ENCODE measurements around the gene COPS3. TPM values are rescaled to one million over a fixed set of nuclear protein-coding genes. Genes with fewer than 3 reads are reported as not detected.

Gene COPS3
- 122 and 131 TPM in 2 replicates for total RNA-seq

DNA sequence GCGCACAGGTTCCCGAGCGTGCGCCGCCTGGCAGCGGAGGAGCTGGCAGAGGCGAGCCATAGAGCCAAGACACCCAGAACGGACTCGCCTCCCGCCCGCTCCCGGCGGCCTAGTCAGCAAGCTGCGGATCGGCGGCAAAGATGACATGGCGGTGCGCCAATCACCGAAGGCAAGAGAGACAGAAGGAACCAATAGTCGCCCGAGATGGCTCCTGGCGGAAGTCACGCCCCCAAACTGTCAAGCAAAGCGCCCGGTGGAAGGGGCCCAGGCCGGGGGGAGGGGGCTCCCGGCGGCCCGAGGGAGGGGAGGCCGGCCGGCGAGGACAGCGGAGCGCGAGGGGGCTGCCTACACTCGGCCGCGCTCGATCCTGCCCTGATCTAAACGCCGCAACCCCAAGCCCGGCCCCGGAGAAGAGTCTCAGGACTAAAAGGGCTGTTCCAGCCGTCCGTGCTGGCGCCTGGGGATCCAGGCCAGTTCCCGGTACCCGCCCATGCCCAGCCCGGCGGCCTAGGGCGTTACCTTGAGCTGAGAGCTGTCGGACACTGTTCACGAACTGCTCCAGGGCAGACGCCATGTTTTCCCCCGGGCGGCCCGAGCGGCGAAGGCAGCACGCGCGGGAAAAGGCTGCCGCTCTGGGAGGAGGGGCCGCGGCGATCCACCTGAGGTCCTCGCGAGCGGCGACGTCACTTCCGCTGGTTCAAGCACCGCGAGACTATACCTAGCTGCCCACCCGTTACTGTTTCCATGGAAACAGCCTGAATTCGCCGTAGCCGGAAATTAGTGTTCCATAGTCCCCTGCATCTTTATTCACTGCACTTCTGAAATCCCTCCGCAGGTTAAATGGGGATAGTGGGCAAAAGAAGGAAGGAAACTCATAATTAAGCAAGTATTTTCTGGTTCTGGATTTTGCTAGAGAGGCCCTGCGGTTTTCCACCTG lies at the start of gene COPS3:
TSS of gene COPS3 (minus strand) at position 634 of the 937 bp plus-strand sequence. CDS start at position 574, 60 bp downstream.
- peak within 1 kb of the TSS; percentile 94 for H3K27ac Mint-ChIP-seq
- peak within 1 kb of the TSS; percentile 91 for H3K4me3 Mint-ChIP-seq
- H3K4me1 Mint-ChIP-seq (ENCODE audit: low read depth): peaks cover 36% of the 10 kb centered on the region
- H3K9me3 Mint-ChIP-seq: no peaks in the 10 kb centered on the region
- peak; percentile 95 for DNase-seq (ENCODE audit: low spot score)
- intact Hi-C loops (cut with micrococcal nuclease): loop anchor here (1.0 to 5.0 kb wide), 8 partner anchors 19 to 310 kb away; partner anchors contain the start of genes FLCN, MED9 and PEMT
- peaks cover 11% of the 10 kb centered on the region for H3K36me3 Mint-ChIP-seq (ENCODE audit: low read depth)
- H3K27me3 Mint-ChIP-seq (ENCODE audit: insufficient read depth): no peaks in the 10 kb centered on the region

DNA sequence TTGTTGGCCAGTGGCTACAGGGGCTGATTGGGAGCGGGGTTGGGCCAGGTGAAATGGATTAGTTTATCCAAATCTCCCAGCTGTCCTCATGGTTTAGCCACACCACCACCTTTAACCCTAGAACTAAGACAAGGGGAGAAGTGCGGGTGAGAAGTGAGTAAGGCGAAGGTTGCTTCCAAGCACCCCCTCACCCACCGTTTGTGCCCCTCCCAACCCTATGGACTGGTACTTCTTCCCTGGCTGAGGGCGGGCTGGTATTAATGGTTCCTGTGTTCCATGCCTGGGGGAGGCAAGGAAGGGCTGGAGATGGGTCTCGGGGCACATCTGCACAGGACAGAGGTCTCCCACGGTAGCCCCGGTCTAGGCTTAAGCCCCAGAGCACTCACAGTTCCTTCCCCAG lies 47.2 kb upstream of the COPS3 start:
- Mint-ChIP-seq H3K9me3 (no peaks in the 10 kb centered on the region), H3K27ac (no peak overlapping the region), H3K4me3 (no peak overlapping the region), H3K36me3 (ENCODE audit: low read depth) (no peaks in the 10 kb centered on the region), H3K27me3 (ENCODE audit: insufficient read depth) (no peaks in the 10 kb centered on the region), H3K4me1 (ENCODE audit: low read depth) (no peaks in the 10 kb centered on the region)
- no peak for DNase-seq (ENCODE audit: low spot score)
- intact Hi-C loops (cut with micrococcal nuclease): no loop called here

DNA sequence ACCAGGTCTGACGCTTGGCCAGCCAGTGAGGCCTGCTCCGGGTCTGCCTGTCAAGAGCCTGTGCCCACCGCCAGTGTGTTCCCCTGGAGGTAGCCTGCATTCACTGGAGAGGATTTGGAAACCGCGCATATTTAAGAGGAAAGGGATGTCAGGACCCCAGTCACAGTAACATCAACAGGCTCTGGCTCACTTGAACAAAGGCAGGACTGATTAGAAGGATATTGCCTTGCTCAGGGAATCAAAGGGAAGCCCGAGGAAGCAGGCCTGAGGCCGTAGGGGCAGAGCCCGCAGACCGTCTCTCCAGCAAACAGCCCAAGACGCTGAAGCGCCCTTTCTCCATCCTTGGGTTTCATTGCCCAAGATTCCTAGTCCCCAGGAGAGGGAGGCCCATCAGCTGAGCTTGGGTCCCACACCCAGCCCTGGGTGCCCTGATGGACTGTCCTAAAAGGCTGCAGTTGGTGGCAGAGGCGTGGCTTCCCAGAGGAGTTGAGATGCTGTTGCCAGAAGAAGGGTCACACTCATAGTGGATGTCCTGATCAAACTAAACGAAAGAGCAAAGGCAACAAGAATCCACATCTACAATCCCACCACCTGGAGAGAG lies 45.3 kb upstream of the COPS3 start:
- no peaks in the 10 kb centered on the region for H3K36me3 Mint-ChIP-seq (ENCODE audit: low read depth)
- H3K4me1 Mint-ChIP-seq (ENCODE audit: low read depth): no peaks in the 10 kb centered on the region

DNA sequence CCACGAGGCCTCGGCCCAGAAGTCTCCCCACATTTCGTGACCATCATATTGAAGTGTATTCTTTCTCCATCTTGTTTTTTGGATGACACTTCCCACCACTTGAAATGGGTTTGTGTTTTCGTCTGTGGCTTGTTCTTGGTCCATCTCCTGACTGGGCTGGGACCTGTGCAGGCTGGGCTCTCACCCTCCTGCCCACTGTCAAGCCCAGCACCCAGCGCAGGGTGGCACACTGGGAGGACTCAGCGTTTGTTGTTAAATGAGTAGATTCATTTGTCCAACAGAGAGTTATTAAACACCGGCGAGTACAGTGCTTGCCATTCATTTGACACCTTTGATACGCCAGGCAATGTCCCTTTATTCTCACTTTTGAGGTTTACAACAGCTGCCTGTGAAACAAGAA lies 44.8 kb upstream of the COPS3 start:
- no peaks in the 10 kb centered on the region for H3K27me3 Mint-ChIP-seq (ENCODE audit: insufficient read depth)
- H3K27ac Mint-ChIP-seq: no peak overlapping the region
- intact Hi-C loops (cut with micrococcal nuclease): no loop called here
- H3K36me3 Mint-ChIP-seq (ENCODE audit: low read depth): no peaks in the 10 kb centered on the region
- DNase-seq (ENCODE audit: low spot score): no peak
- H3K9me3 Mint-ChIP-seq: no peaks in the 10 kb centered on the region
- H3K4me3 Mint-ChIP-seq: no peak overlapping the region
- no peaks in the 10 kb centered on the region for H3K4me1 Mint-ChIP-seq (ENCODE audit: low read depth)

More for the DNA sequence above, 45.3 kb upstream of the COPS3 start:
- Mint-ChIP-seq H3K4me3 (no peak overlapping the region), H3K9me3 (no peaks in the 10 kb centered on the region), H3K27ac (no peak overlapping the region), H3K27me3 (ENCODE audit: insufficient read depth) (no peaks in the 10 kb centered on the region)
- no peak for DNase-seq (ENCODE audit: low spot score)
- intact Hi-C loops (cut with micrococcal nuclease): no loop called here

DNA sequence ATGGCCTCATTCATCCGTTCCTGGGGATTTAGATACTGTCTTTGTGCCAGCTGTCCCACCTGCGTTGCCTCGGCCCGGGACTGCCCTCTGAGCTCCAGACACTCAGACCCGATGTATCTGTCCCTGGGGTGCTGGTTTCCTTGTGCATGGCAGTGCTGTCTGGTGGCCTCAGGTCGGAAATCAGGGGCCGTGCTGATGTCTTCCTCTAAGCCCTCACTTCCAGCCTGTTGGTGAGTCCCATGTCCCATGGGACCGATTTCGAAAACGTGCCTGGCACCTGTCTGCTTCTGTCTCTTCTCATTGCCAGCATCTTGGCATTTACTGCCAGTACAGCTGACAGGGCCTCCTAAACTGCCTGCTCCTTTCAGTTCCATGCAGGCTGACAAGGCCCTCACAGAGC lies 44.2 kb upstream of the COPS3 start:
- no peaks in the 10 kb centered on the region for H3K36me3 Mint-ChIP-seq (ENCODE audit: low read depth)
- no peaks in the 10 kb centered on the region for H3K9me3 Mint-ChIP-seq
- H3K27me3 Mint-ChIP-seq (ENCODE audit: insufficient read depth): no peaks in the 10 kb centered on the region
- DNase-seq (ENCODE audit: low spot score): no peak
- H3K4me1 Mint-ChIP-seq (ENCODE audit: low read depth): no peaks in the 10 kb centered on the region
- intact Hi-C loops (cut with micrococcal nuclease): no loop called here
- H3K4me3 Mint-ChIP-seq: no peak overlapping the region
- no peak overlapping the region for H3K27ac Mint-ChIP-seq

DNA sequence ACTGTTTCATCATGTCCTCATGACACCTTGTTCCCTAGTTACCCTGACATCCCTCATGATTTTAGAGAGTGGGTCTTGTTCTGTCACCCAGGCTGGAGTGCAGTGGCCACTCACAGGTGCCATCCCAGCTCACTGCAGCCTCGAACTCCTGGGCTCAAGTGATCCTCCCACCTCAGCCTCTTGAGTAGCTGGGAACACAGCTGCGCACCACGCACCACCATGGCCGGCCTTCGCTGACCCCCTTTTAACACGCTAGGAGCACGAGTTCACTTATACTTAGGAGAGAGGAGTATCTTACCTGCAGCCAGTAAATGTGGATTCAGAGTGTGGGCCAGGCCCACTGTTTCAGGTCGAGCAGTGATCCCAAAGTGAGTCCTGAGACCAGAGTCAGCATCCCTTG lies 43.6 kb upstream of the COPS3 start:
- no peak for DNase-seq (ENCODE audit: low spot score)
- no peak overlapping the region for H3K4me3 Mint-ChIP-seq
- no peaks in the 10 kb centered on the region for H3K36me3 Mint-ChIP-seq (ENCODE audit: low read depth)
- H3K27me3 Mint-ChIP-seq (ENCODE audit: insufficient read depth): no peaks in the 10 kb centered on the region
- intact Hi-C loops (cut with micrococcal nuclease): no loop called here
- H3K4me1 Mint-ChIP-seq (ENCODE audit: low read depth): no peaks in the 10 kb centered on the region
- no peaks in the 10 kb centered on the region for H3K9me3 Mint-ChIP-seq
- H3K27ac Mint-ChIP-seq: no peak overlapping the region

DNA sequence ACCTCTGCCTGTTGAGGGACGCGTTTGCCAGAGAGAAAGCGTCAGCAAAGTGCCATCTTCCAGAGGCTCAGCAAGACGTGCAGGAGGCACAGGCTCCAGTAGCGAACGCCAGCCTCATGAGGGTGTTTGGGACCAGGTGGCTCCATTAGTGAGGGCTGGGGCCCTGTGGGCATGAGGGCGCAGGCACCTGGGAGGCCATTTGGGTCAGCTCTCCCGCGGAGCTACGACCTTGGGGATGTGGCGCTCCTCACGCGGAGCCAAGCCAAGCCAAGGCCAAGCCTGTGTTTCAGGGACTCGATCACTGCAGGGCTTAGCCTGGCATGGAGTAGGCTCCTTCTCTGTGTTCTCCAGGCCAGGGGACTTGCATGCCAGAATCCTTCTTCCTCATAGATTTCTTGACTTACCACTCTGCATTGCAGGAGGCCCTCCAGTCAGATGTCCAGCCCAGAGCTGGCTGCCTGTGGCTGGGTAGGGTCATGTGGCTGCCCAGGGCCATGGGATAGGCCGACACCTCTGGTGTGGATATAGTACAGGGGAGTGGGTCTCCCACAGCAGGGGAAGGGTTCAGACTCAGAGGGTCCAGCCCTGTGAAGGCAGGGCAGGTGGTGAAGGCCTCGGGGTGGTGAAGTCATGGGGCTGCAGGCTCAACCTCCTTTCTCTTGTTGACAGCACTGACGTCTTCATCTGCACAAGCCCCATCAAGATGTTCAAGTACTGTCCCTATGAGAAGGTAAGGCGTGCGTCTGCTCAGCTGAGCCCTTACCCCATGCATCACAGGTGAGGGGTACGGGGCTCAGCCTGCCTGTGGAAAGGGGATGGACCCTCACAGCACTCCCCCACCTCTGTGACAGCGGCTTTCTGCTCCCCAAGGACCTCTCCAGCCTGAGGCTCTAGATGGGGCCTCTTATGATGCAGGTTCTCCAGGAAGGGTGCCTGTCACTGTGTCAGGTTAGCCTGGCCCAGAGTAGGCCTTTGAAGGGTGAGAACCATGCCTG lies 41.8 kb upstream of the COPS3 start:
- H3K4me3 Mint-ChIP-seq: no peak overlapping the region

DNA sequence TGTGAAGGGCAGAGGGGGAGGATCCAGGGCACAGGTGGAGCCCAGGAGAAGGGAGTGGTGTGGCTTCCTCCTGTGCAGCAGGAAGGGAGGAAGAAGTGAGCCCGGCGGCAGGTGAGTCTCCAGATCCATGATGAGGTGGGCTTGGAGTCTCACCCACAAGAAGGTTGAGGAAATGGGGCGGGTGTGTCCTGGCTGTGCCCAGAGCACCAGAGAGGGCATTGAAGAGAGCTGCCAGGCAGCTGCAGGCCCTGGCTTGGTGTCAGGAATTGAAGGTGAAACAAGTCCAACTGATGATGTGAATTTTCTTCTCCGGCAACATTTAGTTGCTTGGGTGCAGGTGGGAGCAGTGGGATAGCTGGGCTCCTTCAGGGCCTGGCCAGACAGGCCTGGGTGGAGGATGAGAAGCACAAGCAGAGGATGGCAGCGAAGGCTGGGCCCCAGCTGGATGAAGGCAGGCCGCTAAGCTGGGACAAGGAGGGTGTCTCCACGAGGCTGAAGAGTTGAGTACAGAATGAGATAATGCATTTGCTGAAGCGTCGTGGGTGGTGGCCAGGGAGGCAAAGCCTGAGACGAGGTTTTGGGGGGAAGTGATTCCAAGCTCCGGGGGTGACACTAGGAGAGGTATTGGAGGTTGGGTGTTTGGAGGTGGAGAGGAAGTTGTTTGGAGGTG lies 40.4 kb upstream of the COPS3 start:
- DNase-seq (ENCODE audit: low spot score): no peak
- intact Hi-C loops (cut with micrococcal nuclease): no loop called here
- Mint-ChIP-seq H3K27me3 (ENCODE audit: insufficient read depth) (no peaks in the 10 kb centered on the region), H3K9me3 (no peaks in the 10 kb centered on the region), H3K36me3 (ENCODE audit: low read depth) (no peaks in the 10 kb centered on the region), H3K4me3 (no peak overlapping the region), H3K27ac (no peak overlapping the region), H3K4me1 (ENCODE audit: low read depth) (no peaks in the 10 kb centered on the region)

More for the DNA sequence above, 41.8 kb upstream of the COPS3 start:
- no peaks in the 10 kb centered on the region for H3K27me3 Mint-ChIP-seq (ENCODE audit: insufficient read depth)
- DNase-seq (ENCODE audit: low spot score): no peak
- intact Hi-C loops (cut with micrococcal nuclease): no loop called here
- no peaks in the 10 kb centered on the region for H3K4me1 Mint-ChIP-seq (ENCODE audit: low read depth)
- H3K27ac Mint-ChIP-seq: no peak overlapping the region
- H3K36me3 Mint-ChIP-seq (ENCODE audit: low read depth): no peaks in the 10 kb centered on the region
- H3K9me3 Mint-ChIP-seq: no peaks in the 10 kb centered on the region

DNA sequence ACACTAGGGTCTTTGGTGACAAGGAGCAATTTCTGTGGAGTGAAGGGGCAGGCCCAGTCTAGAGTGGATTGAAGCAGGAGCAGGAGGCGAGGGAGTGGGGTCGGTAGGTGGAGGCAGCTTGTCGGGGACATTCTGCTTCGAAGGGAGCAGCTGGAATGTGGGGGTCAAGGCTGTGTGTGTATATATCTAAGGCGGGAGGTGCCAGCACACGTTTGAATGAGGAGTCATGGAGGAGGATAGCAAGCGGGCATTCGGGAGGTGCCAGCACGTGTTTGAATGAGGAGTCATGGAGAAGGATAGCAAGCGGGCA lies 39.8 kb upstream of the COPS3 start:
- DNase-seq (ENCODE audit: low spot score): no peak
- Mint-ChIP-seq H3K36me3 (ENCODE audit: low read depth) (no peaks in the 10 kb centered on the region), H3K4me1 (ENCODE audit: low read depth) (no peaks in the 10 kb centered on the region), H3K27me3 (ENCODE audit: insufficient read depth) (no peaks in the 10 kb centered on the region), H3K27ac (no peak overlapping the region), H3K9me3 (no peaks in the 10 kb centered on the region), H3K4me3 (no peak overlapping the region)
- intact Hi-C loops (cut with micrococcal nuclease): no loop called here

DNA sequence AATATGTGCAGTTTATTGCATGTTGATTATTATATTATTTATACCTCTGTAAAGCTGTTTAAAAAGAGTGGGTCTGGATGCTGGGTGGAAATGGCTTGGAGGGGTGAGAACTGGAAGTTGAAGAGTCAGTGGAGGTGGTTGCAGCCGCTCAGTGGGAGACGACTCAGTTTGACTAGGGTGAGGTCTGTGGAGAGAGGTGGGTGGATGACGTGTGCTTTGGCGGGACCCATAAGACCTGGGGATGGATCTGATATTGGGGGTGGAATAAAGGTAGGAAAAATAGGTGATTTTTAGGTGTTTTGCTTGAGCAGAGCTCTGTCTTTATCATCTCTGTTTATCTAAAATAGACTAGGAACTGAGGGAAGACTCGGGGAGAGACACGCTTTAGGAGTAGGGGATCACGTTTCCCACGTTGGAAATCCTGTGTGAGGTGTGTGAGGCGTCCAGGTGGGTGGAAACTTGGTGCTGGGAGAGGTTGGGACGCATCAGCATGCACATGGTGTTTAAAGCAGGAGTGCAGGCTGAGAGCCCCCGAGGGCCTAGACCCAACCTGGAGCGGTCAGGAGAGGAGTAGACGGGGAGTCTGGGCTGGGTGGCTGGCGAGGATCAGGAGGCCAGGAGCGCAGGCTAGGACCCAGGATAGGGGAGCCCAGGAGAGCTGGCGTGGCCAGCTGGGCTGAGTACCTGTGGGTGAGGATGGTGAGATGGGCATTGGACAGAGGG lies 39.3 kb upstream of the COPS3 start:
- no peak for DNase-seq (ENCODE audit: low spot score)
- no peaks in the 10 kb centered on the region for H3K36me3 Mint-ChIP-seq (ENCODE audit: low read depth)
- intact Hi-C loops (cut with micrococcal nuclease): no loop called here
- no peak overlapping the region for H3K27ac Mint-ChIP-seq
- no peaks in the 10 kb centered on the region for H3K4me1 Mint-ChIP-seq (ENCODE audit: low read depth)
- no peaks in the 10 kb centered on the region for H3K9me3 Mint-ChIP-seq
- H3K27me3 Mint-ChIP-seq (ENCODE audit: insufficient read depth): no peaks in the 10 kb centered on the region
- H3K4me3 Mint-ChIP-seq: no peak overlapping the region

DNA sequence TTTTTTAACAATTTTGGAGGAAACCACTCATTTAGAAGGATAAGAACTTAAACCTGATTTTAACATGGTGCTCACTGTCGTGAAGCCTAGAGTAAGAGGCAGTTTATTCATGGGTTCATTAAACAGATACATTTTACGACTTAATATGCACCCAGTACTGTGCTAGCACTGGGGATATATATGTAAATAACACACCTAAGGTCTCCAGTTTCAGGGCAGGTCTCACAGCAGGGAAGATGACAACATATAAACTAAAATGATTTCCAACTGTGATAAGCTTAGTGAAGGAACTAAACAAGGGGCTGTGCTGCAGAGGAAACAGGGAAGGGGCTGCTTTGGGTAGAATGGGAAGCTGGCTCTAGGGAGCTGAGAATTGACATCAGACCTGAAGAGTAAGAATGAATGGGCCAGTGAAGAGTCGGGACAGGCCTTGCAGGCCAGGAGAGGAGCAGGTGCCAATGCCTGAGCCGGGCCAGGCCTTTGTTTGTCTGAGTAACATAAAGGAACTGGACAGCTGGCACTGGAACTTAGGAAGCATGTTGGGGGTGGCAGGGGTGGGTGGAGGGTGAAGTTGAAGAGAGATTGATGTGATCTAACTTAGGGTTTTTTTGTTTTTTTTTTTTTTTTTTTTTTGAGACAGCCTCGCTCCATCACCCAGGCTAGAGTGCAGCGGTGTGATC lies 34.2 kb upstream of the COPS3 start:
- Mint-ChIP-seq H3K9me3 (no peaks in the 10 kb centered on the region), H3K4me3 (no peak overlapping the region), H3K4me1 (ENCODE audit: low read depth) (peaks cover 6% of the 10 kb centered on the region), H3K27me3 (ENCODE audit: insufficient read depth) (no peaks in the 10 kb centered on the region), H3K36me3 (ENCODE audit: low read depth) (peaks cover 3% of the 10 kb centered on the region), H3K27ac (peak overlapping the region; percentile 36)
- DNase-seq (ENCODE audit: low spot score): no peak
- intact Hi-C loops (cut with micrococcal nuclease): no loop called here

All from activated T-helper 1 cell treated with anti-CD3 and anti-CD28 coated beads, Interleukin-12 subunit alpha, Interleukin-12 subunit beta, Interleukin-2, Interleukin-4 antibody, amounts not matched to agents 30 ng/mL and 10 ng/mL and 1 ng/mL, durations not matched to agents 14 hours and 24 hours and 36 hours (primary cell).